ENCODE results near the gene CIP2A. TPM values are rescaled to one million over a fixed set of nuclear protein-coding genes. Genes with fewer than 3 reads are reported as not detected.

The CIP2A gene
- total RNA-seq = 52.4 and 72.9 TPM in 2 replicates

DNA sequence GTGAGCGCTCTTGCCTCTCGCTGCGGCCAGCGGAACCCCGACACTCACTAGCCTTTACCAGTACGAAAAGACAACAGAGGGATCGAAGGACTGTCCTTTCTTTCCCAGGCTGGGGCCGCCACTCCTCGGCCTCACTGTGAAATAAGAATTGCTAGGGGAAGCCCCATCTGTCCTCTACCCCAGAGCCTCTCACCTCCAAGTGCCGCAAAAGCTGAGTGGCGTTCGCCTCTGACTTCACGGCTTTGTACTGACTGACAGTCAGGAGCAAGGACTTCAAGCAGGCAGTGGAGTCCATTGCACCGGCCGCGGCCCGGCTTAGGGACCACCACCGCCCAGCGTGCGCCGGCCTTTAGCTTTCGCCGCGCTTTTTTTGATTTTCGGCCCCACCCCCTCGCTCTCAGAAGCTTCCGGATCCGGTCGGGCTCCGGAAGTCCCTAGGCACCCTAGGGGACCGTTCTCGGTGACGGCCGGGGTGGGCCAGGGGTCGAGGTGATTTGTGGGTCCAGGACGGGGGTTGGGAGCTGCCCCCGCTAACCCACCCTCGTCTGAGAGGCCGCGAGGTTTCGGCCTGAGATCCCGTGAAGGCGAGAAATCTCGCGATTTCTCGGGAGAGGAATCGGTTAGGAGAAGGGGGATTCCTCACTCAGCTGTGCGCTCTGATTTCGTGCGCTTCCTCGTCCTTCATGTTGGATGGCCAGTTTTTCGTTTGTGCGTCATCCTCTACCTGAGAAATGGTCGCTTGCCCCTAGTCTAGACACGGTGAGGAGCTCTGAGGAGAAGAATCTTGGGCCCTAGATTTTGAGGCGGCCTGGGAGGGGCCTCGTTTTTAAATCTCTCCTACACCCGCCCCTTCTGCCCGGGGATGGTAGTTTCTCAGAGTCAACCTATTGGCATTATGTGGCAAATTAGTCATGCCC, at the start of gene CIP2A, which contains the start of gene DZIP3:
Gene CIP2A, minus strand, starts transcription at position 358 of the 917 bp plus-strand sequence. Its CDS starts 63 bp downstream, at position 295.
Gene DZIP3, plus strand, starts transcription at position 642 of the 917 bp plus-strand sequence. CDS start 15,685 bp downstream, outside the sequence.

DNA sequence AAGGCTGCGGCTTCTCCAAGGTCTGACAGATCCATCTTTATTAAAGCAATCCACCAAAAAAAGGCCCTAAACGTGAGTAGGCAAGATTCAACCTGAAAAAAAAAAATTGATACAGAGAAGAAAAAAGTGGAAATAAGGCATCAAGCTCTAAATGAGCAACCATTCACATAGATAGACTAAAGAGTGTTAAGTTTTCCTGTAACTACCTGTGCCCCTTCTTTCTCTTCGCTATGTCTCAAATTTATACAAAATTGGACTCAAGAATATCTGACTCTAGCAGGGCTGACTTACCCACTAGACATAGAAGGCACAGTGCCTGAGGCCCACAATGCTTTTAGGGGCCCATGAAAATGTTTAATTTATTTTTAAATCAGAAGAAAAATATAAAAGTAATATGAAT, 78.7 kb downstream of the CIP2A start, which contains the start of gene MYH15:
Gene MYH15, minus strand, starts transcription at position 101 of the 400 bp plus-strand sequence. Its CDS starts 66 bp downstream, at position 35.

Small RNA genes within 50 kb of the gene (small RNA-seq; reads per million reads assigned to genes)
- not detected for gene RF00156

Other genes starting within 250 kb of the CIP2A start
- gene MYH15, start 78.8 kb downstream of the CIP2A start, total RNA-seq = 0.53 and 0.65 TPM in 2 replicates
- 10.3 and 11.0 TPM in 2 replicates for gene DZIP3, start 284 bp upstream of the CIP2A start, total RNA-seq
- not detected in 2 replicates for gene RETNLB, start 168.0 kb upstream of the CIP2A start, total RNA-seq
- not detected in 2 replicates for gene TRAT1, start 233.3 kb upstream of the CIP2A start, total RNA-seq